Gastroesophageal sphincter (tissue), 4 donors: ENCODE results near the gene ZDHHC4. TPM values are rescaled to one million over a fixed set of nuclear protein-coding genes. Genes with fewer than 3 reads are reported as not detected.

ENCODE experiments used
- ATAC-seq: fragments of 150-250 bp; one replicate; pipeline ENCODE4 v1.9.1; 2016; ENCODE audit warnings: mild to moderate bottlenecking, moderate library complexity
- H3K27ac ChIP-seq, 4 donors: fragments of 200-600 bp; sonication (generic) in 3 of 4; 1 replicate in 3 of 4; 2 replicates in 1 of 4; pipeline ENCODE4 v1.5.1; 2016 to 2019
- H3K27me3 ChIP-seq: fragments of 200-600 bp; sonication (generic); one replicate; pipeline ENCODE4 v1.5.1; 2019
- H3K36me3 ChIP-seq, 2 donors: fragments of 200-600 bp; sonication (generic); one replicate each; pipeline ENCODE4 v1.5.1; 2019; ENCODE audit warnings: control low read depth in 1 of 2
- H3K4me1 ChIP-seq, 3 donors: fragments of 200-600 bp; sonication (generic); 1 replicate in 2 of 3; 2 replicates in 1 of 3; pipeline ENCODE4 v1.5.1; 2016 to 2019; ENCODE audit warnings: control low read depth in 2 of 3
- H3K4me3 ChIP-seq, 2 donors: fragments of 200-600 bp; sonication (generic); one replicate each; pipeline ENCODE4 v1.5.1; 2019; ENCODE audit warnings: mild to moderate bottlenecking in 1 of 2, moderate library complexity in 1 of 2
- H3K9me3 ChIP-seq, 3 donors: fragments of 200-600 bp; sonication (generic); one replicate each; pipeline ENCODE4 v1.5.1; 2017 to 2019; ENCODE audit warnings: control low read depth in 2 of 3
- EP300 ChIP-seq: sonication (generic); formaldehyde crosslinking; IDR thresholded peaks from one replicate; pipeline ENCODE4 v1.6.1; 2017; ENCODE audit warnings: antibody characterized with exemption, mild to moderate bottlenecking
- POLR2A ChIP-seq, 2 donors: fragments of 450-650 bp; IDR thresholded peaks; one replicate each; pipeline ENCODE4 v1.6.1; 2017; ENCODE audit warnings: antibody characterized with exemption in 2 of 2, mild to moderate bottlenecking in 2 of 2, moderate library complexity in 1 of 2
- POLR2AphosphoS5 ChIP-seq: sonication (generic); formaldehyde crosslinking; IDR thresholded peaks from one replicate; pipeline ENCODE4 v1.6.1; 2017; ENCODE audit warnings: antibody characterized with exemption
- WGBS, 2 donors: methylation state at CpG; one replicate each; pipeline ENCODE4 v1.1.5; 2018; ENCODE audit warnings: low coverage in 1 of 2; 5-methylcytosine and 5-hydroxymethylcytosine counted together
- total RNA-seq, 4 donors: library from RNA; depleted of rRNA; stranded (reverse); fragments of >200 nt; gene quantifications; one replicate each; pipeline ENCODE4 v1.1.0, GENCODE V29; 2016
- TF ChIP-seq, protein P1 (sequence below), 4 experiments: fragments of 200-600 bp in 2 of 4; fragments of 450-650 bp in 2 of 4; sonication (generic) in 1 of 4; IDR thresholded peaks; one replicate each; pipeline ENCODE4 v1.5.1; 2017 to 2019; ENCODE audit warnings: antibody characterized with exemption in 4 of 4, mild to moderate bottlenecking in 2 of 4, moderate library complexity in 2 of 4

Gene ZDHHC4
- total RNA-seq, 4 donors from 2014 or later = 54.6 to 63.8 (median 58.8) TPM

DNA sequence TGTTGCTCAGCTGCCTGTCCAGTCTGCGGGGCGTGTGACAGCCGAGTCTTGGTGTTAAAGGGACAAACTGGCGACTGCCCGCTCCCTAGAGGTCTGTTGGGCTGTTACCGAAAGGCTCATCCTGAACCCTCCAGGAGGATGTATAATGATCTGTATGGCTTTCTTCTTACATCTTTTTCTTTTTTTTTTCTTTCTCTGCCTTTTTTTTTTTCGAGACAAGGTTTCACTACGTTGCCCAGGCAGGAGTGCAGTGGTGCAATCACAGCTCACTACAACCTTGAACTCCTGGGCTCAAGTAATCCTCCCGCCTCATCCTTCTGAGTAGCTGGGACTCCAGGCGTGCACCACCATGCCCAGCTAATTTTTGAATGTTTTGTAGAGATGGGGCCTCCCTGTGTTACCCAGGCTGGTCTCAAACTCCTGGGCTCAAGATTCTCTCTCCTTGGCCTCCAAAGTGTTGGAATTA is 13.4 kb downstream of the ZDHHC4 start:
- peaks cover 0 to 24% (median 18%) of the 10 kb centered on the region in 3 donors for H3K4me1 ChIP-seq
- TF ChIP-seq, protein P1, sequence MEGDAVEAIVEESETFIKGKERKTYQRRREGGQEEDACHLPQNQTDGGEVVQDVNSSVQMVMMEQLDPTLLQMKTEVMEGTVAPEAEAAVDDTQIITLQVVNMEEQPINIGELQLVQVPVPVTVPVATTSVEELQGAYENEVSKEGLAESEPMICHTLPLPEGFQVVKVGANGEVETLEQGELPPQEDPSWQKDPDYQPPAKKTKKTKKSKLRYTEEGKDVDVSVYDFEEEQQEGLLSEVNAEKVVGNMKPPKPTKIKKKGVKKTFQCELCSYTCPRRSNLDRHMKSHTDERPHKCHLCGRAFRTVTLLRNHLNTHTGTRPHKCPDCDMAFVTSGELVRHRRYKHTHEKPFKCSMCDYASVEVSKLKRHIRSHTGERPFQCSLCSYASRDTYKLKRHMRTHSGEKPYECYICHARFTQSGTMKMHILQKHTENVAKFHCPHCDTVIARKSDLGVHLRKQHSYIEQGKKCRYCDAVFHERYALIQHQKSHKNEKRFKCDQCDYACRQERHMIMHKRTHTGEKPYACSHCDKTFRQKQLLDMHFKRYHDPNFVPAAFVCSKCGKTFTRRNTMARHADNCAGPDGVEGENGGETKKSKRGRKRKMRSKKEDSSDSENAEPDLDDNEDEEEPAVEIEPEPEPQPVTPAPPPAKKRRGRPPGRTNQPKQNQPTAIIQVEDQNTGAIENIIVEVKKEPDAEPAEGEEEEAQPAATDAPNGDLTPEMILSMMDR (IDR thresholded peaks at IDR 0.05) = no peak
- TF ChIP-seq POLR2AphosphoS5 (no peak), POLR2A (IDR thresholded peaks at IDR 0.05) (no peak), EP300 (no peak)
- H3K27me3 ChIP-seq = no peaks in the 10 kb centered on the region
- peak overlapping the region; percentile 10 to 93 (median 92) for H3K27ac ChIP-seq
- peak overlapping the region; percentile 50 to 91 for H3K4me3 ChIP-seq
- H3K9me3 ChIP-seq = no peaks in the 10 kb centered on the region
- no peak for ATAC-seq
- peaks cover 0 to 79% of the 10 kb centered on the region in 2 donors for H3K36me3 ChIP-seq
- 0 to 8% methylated on average over 3 to 6 of the region's 10 CpGs for WGBS, 2 donors

DNA sequence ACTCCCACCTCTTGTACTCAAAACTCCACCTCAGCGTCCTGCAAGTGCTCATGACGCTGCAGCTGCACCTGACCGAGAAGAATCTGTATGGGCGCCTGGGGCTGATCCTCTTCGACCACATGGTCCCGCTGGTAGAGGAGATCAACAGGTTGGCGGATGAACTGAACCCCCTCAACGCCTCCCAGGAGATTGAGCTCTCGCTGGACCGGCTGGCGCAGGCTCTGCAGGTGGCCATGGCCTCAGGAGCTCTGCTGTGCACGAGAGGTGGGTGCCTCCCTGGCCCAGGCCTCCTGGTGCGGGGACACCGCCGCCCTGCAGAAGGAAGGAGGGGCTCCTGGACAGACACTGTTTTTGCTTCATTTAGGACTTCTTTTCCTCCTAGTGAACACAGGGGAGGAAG is 22.8 kb downstream of the ZDHHC4 start:
- Histone ChIP-seq H3K27me3 (no peaks in the 10 kb centered on the region), H3K4me1 (no peaks in the 10 kb centered on the region), H3K27ac (no peak overlapping the region), H3K9me3 (no peaks in the 10 kb centered on the region), H3K36me3 (peaks cover 0 to 100% of the 10 kb centered on the region in 2 donors), H3K4me3 (no peak overlapping the region)
- TF ChIP-seq EP300 = no peak
- TF ChIP-seq POLR2A (IDR thresholded peaks at IDR 0.05) = no peak
- TF ChIP-seq, protein P1 (IDR thresholded peaks at IDR 0.05) = no peak
- TF ChIP-seq POLR2AphosphoS5 = no peak
- no CpG with 5 or more reads among the region's 15 CpGs for WGBS, 2 donors
- no peak for ATAC-seq

DNA sequence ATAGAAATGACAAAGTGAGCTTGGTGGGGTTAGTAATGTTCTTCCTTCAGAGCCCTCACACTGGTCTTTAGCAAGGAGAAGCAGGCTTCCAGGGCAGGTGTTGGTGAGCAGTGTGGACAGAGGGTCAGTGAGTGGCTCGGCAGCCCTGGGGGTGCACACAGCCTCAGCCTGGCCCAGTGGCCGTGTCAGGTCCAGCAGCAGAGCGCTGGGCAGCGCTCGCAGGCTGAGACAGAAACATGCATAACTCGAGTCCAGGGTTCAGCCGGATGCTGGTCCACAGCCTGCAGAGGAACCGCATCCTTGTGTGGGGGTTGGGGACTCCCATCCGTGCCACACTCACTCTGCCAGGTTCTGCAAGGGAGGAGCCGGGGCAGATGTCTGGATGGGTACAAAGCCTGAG is 27.2 kb downstream of the ZDHHC4 start:
- no peaks in the 10 kb centered on the region for H3K27me3 ChIP-seq
- TF ChIP-seq EP300 (no peak), POLR2AphosphoS5 (no peak), POLR2A (IDR thresholded peaks at IDR 0.05) (no peak)
- TF ChIP-seq, protein P1 (IDR thresholded peaks at IDR 0.05) = no peak
- no peaks in the 10 kb centered on the region for H3K4me1 ChIP-seq
- H3K4me3 ChIP-seq = no peak overlapping the region
- no peak for ATAC-seq
- H3K36me3 ChIP-seq = peaks cover 0 to 100% of the 10 kb centered on the region in 2 donors
- WGBS, 2 donors = 100% methylated on average over 1 of the region's 10 CpGs; no CpG with 5 or more reads in 1 of the 2 donors
- no peaks in the 10 kb centered on the region for H3K9me3 ChIP-seq
- no peak overlapping the region for H3K27ac ChIP-seq

DNA sequence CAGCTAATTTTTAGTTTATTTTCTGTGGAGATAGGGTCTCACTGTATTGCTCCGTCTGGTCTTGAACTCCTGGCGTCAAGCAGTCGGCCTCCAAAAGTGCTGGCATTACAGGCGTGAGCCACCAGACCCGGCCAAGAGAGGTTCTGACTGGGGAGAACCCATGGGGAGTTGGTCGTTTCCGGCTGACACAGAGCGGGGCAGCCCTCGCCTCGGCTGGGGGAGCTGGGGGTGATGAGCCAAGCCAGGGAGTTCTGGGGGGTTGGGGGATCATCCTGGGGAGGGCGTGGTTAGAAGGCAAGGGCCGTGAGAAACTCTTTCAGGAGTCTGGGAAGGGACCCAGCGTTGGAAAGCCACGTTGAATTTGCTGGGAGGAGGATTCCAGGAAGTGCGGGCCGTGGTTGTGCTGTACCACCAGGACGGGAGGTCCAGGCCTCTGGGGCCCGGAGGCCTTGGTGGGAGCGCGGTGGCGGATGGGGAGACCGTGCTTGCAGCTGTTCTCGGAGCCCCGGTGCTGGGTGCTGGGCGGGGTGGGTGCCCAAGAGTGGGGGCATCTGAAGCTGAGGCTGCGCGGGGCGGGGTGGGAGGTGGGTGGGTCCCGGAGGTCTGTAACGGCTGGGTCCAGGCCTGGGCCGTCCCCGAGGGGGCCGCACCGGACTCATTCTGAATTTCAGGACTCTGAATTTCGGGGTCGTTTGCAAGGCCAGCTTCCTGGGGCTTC is 29.8 kb downstream of the ZDHHC4 start:
- WGBS, 2 donors = no CpG with 5 or more reads among the region's 36 CpGs
- TF ChIP-seq POLR2A (IDR thresholded peaks at IDR 0.05) (no peak), POLR2AphosphoS5 (no peak)

DNA sequence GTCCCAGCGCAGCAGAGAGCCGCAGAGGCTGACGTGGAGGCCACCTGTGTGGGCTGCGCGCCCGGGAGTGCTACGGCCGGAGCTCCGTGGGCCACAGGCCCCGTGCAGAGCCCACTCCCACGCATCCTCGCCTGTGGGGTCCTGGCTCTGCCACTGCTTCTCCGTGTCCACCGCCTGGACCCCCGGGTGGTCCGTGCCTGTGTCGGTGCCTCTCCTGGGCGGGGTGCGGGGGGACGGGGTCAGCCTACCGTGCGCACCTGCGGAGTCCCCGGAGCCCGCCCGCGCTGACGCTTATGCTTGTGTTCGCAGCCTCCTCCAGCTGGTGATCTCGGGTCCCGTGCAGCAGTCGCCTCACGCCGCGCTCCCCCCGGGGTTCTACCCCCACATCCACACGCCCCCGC is 30.4 kb downstream of the ZDHHC4 start:
- TF ChIP-seq, protein P1 (IDR thresholded peaks at IDR 0.05) = no peak
- TF ChIP-seq POLR2A (IDR thresholded peaks at IDR 0.05) = no peak
- H3K9me3 ChIP-seq = no peaks in the 10 kb centered on the region
- H3K4me3 ChIP-seq = no peak overlapping the region
- H3K4me1 ChIP-seq = no peaks in the 10 kb centered on the region
- ATAC-seq = no peak
- peaks cover 0 to 81% of the 10 kb centered on the region in 2 donors for H3K36me3 ChIP-seq
- H3K27ac ChIP-seq = no peak overlapping the region
- H3K27me3 ChIP-seq = no peaks in the 10 kb centered on the region
- no CpG with 5 or more reads among the region's 38 CpGs for WGBS, 2 donors

More for the DNA sequence above, 29.8 kb downstream of the ZDHHC4 start:
- no peak overlapping the region for H3K4me3 ChIP-seq
- no peaks in the 10 kb centered on the region for H3K9me3 ChIP-seq
- H3K27ac ChIP-seq = no peak overlapping the region
- H3K4me1 ChIP-seq = no peaks in the 10 kb centered on the region
- no peaks in the 10 kb centered on the region for H3K27me3 ChIP-seq
- peaks cover 0 to 87% of the 10 kb centered on the region in 2 donors for H3K36me3 ChIP-seq
- no peak for ATAC-seq
